Fibroblast of peridontal ligament (primary cell): ENCODE measurements around the gene OR6K2.
"Not testable (repeated sequence)": the region's sequence is repeated elsewhere in the genome, so short reads cannot be mapped to it uniquely, and the experiment has no call there.

ENCODE experiments used
- DNase-seq: peaks from one replicate; pipeline ENCODE4 v3.0.0-alpha.2; 2010; ENCODE audit errors: extremely low read depth

The OR6K2 gene

GRCh38 chr1:158700552-158700951 is at the start of gene OR6K2:
OR6K2 (minus strand) TSS chr1:158700652; CDS start chr1:158700652, 0 bp downstream.
- no peak for DNase-seq

- DNase-seq: no peak
Measured at GRCh38 chr1:158735848-158736247, 35.4 kb upstream of the OR6K2 start.

- DNase-seq: no peak
Measured at GRCh38 chr1:158732524-158732923, 32.1 kb upstream of the OR6K2 start.

- no peak for DNase-seq
Measured at GRCh38 chr1:158731707-158732106, 31.3 kb upstream of the OR6K2 start.

- no peak for DNase-seq
Measured at GRCh38 chr1:158730453-158730852, 30.0 kb upstream of the OR6K2 start.

- DNase-seq: no peak
Measured at GRCh38 chr1:158728510-158729225, 28.2 kb upstream of the OR6K2 start.

- no peak for DNase-seq
Measured at GRCh38 chr1:158724442-158724841, 24.0 kb upstream of the OR6K2 start.

- DNase-seq: no peak
Measured at GRCh38 chr1:158720620-158721019, 20.2 kb upstream of the OR6K2 start, which contains the start of gene OR6K3. OR6K3 (minus strand) TSS chr1:158720720; CDS start chr1:158718115, 2,605 bp downstream.

GRCh38 chr1:158719664-158720063 is 19.2 kb upstream of the OR6K2 start:
- DNase-seq: no peak

- DNase-seq: no peak
Measured at GRCh38 chr1:158717344-158717743, 16.9 kb upstream of the OR6K2 start.

- DNase-seq: no peak
Measured at GRCh38 chr1:158716335-158716734, 15.9 kb upstream of the OR6K2 start.

- DNase-seq: no peak
Measured at GRCh38 chr1:158714754-158715153, 14.3 kb upstream of the OR6K2 start.

- no peak for DNase-seq
Measured at GRCh38 chr1:158711098-158711497, 10.6 kb upstream of the OR6K2 start.

- no peak for DNase-seq
Measured at GRCh38 chr1:158706096-158706495, 5.6 kb upstream of the OR6K2 start.

GRCh38 chr1:158694596-158694995 is 5.9 kb downstream of the OR6K2 start:
- DNase-seq: no peak

- DNase-seq: no peak
Measured at GRCh38 chr1:158692356-158692755, 8.1 kb downstream of the OR6K2 start.

- no peak for DNase-seq
Measured at GRCh38 chr1:158691907-158692306, 8.5 kb downstream of the OR6K2 start.

GRCh38 chr1:158691149-158691548 is 9.3 kb downstream of the OR6K2 start:
- DNase-seq: not testable (repeated sequence)

- DNase-seq: no peak
Measured at GRCh38 chr1:158689875-158690274, 10.6 kb downstream of the OR6K2 start.

GRCh38 chr1:158689110-158689509 is 11.3 kb downstream of the OR6K2 start:
- no peak for DNase-seq

- DNase-seq: not testable (repeated sequence)
Measured at GRCh38 chr1:158688343-158688742, 12.1 kb downstream of the OR6K2 start.

- DNase-seq: no peak
Measured at GRCh38 chr1:158687037-158687436, 13.4 kb downstream of the OR6K2 start.

GRCh38 chr1:158686111-158687009 is 14.1 kb downstream of the OR6K2 start, which contains the start of gene SPTA1:
SPTA1 (minus strand) TSS chr1:158686715; CDS start chr1:158686517, 198 bp downstream.
- no peak for DNase-seq
